Measurements from ENCODE around the gene SYT17.

SYT17 gene

GRCh38 chr16:19236561-19237209, 68.6 kb downstream of the SYT17 start:
- FAIRE-seq: no peak
- no peak for TF ChIP-seq CTCF (IDR thresholded peaks at IDR 0.05; ENCODE audit: insufficient read depth, missing control alignments)
- no peak for DNase-seq (ENCODE audit: insufficient read length, low spot score)

- no peak for TF ChIP-seq CTCF (IDR thresholded peaks at IDR 0.05; ENCODE audit: insufficient read depth, missing control alignments)
- DNase-seq (ENCODE audit: insufficient read length, low spot score) (no peak), FAIRE-seq (no peak)
These were observed 70.4 kb downstream of the SYT17 start for GRCh38 chr16:19238406-19238805.

GRCh38 chr16:19239511-19240155, 71.6 kb downstream of the SYT17 start:
- no peak for TF ChIP-seq CTCF (IDR thresholded peaks at IDR 0.05; ENCODE audit: insufficient read depth, missing control alignments)
- DNase-seq (ENCODE audit: insufficient read length, low spot score) (no peak), FAIRE-seq (no peak)

GRCh38 chr16:19240494-19240893, 72.5 kb downstream of the SYT17 start:
- DNase-seq (ENCODE audit: insufficient read length, low spot score) (no peak), FAIRE-seq (no peak)
- TF ChIP-seq CTCF (IDR thresholded peaks at IDR 0.05; ENCODE audit: insufficient read depth, missing control alignments): no peak

GRCh38 chr16:19241512-19241911, 73.5 kb downstream of the SYT17 start:
- TF ChIP-seq CTCF (IDR thresholded peaks at IDR 0.05; ENCODE audit: insufficient read depth, missing control alignments): no peak
- FAIRE-seq: no peak

GRCh38 chr16:19242186-19242585, 74.1 kb downstream of the SYT17 start:
- FAIRE-seq (no peak), DNase-seq (ENCODE audit: insufficient read length, low spot score) (no peak)
- no peak for TF ChIP-seq CTCF (IDR thresholded peaks at IDR 0.05; ENCODE audit: insufficient read depth, missing control alignments)

More at GRCh38 chr16:19241512-19241911, 73.5 kb downstream of the SYT17 start:
- DNase-seq (ENCODE audit: insufficient read length, low spot score): no peak

- no peak for TF ChIP-seq CTCF (IDR thresholded peaks at IDR 0.05; ENCODE audit: insufficient read depth, missing control alignments)
- FAIRE-seq (no peak), DNase-seq (ENCODE audit: insufficient read length, low spot score) (no peak)
These were observed 75.0 kb downstream of the SYT17 start for GRCh38 chr16:19242987-19243575.
